AG04450 (cell line): ENCODE measurements around the gene RNF43. TPM values are rescaled to one million over a fixed set of nuclear protein-coding genes. Genes with fewer than 3 reads are reported as not detected.

Experiments
- CTCF ChIA-PET: fragments of 300-600, 350-600 bp; formaldehyde crosslinking; extraction: SDS; loops from one replicate; lab custom pipeline; 2022; ENCODE audit warnings: antibody characterized with exemption, inconsistent platforms; lab: Charles Lee
- POLR2A ChIA-PET: fragments of 350-600 bp; formaldehyde crosslinking; extraction: SDS; loops from one replicate; lab custom pipeline; 2021; ENCODE audit warnings: antibody characterized with exemption, inconsistent platforms; lab: Yijun Ruan, JAX
- DNase-seq: peaks from one replicate; pipeline ENCODE4 v3.0.0-alpha.2; 2011; ENCODE audit warnings: low read depth, low spot score
- H3K27ac ChIP-seq: one replicate; pipeline ENCODE4 v1.5.1; 2012; ENCODE audit warnings: low read depth, low read length, control low read depth
- H3K27me3 ChIP-seq: one replicate; pipeline ENCODE4 v1.6.0; 2012; ENCODE audit warnings: low read length; ENCODE audit not compliant: control insufficient read depth, insufficient read depth
- H3K4me3 ChIP-seq: 2 replicates; pipeline ENCODE4 v1.5.1; 2011; ENCODE audit warnings: mild to moderate bottlenecking, low read depth, low read length, control low read depth
- H3K9me3 ChIP-seq: 2 replicates; pipeline ENCODE4 v1.5.1; 2012; ENCODE audit warnings: low read length; ENCODE audit not compliant: control insufficient read depth, insufficient read depth
- CTCF ChIP-seq: IDR thresholded peaks from 2 replicates; pipeline ENCODE4 v1.5.1; 2011; ENCODE audit warnings: low read depth, low read length, control low read depth, inconsistent platforms
- polyA plus RNA-seq: library from polyadenylated mRNA; depleted of rRNA; stranded (reverse); fragments of >200 nt; gene quantifications from 2 replicates; pipeline ENCODE4 v1.2.3, GENCODE V29; 2011

Gene RNF43
- polyA plus RNA-seq, 1 experiment, result not detected

DNA sequence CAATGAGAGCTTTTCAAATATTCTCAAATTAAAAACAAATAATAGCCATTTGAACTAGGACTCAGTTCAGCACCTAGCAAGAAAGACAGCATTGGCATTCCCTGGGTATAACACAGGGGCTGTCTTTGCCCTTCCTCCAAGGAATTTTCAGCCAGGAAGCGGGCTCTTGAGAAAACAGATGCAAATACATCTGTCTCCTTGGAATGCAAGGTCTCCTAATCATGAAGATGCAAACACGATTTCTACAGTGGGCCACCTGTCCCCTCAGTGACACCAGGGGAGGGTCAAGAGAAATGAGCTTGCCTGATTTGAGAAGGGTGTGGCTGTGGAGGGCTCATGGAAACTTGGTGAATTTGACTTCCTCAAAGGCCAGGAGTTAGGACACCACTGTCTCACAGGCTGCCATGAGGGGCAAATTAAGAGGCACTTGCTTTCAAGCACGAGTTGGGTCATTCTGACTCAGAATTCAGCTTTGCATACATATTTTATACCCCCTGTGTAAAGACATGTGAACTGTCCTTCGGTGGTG lies 40.8 kb downstream of the RNF43 start:
- CTCF ChIA-PET, result no interaction called here
- Histone ChIP-seq H3K9me3 (no peaks in the 10 kb centered on the region), H3K27me3 (peaks cover 14% of the 10 kb centered on the region), H3K27ac (no peak overlapping the region), H3K4me3 (no peak overlapping the region)
- POLR2A ChIA-PET, result no interaction called here
- DNase-seq, result no peak
- TF ChIP-seq CTCF, result no peak

GRCh38 chr17:58375811-58376210 lies 41.5 kb downstream of the RNF43 start:
- no peak for DNase-seq
- Histone ChIP-seq H3K27ac (no peak overlapping the region), H3K9me3 (no peaks in the 10 kb centered on the region), H3K27me3 (peaks cover 10% of the 10 kb centered on the region), H3K4me3 (no peak overlapping the region)
- ChIA-PET CTCF (no interaction called here), POLR2A (no interaction called here)
- no peak for TF ChIP-seq CTCF

GRCh38 chr17:58375256-58375655 lies 42.1 kb downstream of the RNF43 start:
- POLR2A ChIA-PET, result no interaction called here

DNA sequence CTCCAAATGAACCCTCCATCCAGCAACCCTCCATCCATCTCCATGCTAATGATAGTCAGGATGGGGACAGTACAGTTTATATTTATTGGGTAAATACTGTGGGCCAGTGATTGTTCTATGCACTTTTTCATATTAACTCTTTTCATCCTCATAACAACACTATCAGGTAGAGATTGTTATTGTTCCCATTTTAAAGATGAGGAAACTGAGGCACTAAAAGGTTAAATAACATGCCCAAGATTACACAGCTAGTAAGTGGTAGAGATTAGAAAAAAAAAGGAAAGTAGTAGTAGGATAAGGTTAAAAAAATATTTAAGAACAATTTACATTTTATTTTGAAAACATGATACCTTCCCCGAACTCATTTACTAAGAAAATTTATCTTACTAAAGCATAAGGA lies 43.4 kb downstream of the RNF43 start:
- Histone ChIP-seq H3K27ac (no peak overlapping the region), H3K4me3 (no peak overlapping the region), H3K27me3 (peaks cover 5% of the 10 kb centered on the region), H3K9me3 (no peaks in the 10 kb centered on the region)
- DNase-seq, result no peak
- TF ChIP-seq CTCF, result no peak
- ChIA-PET POLR2A (no interaction called here), CTCF (no interaction called here)

More at GRCh38 chr17:58375256-58375655, 42.1 kb downstream of the RNF43 start:
- no peak for TF ChIP-seq CTCF
- no peak for DNase-seq
- CTCF ChIA-PET, result interaction anchor here (0.6 kb wide), 1 partner anchor 71 kb away, joined by 3 read pairs; no protein-coding TSS in a partner anchor
- Histone ChIP-seq H3K4me3 (no peak overlapping the region), H3K27me3 (peaks cover 10% of the 10 kb centered on the region), H3K9me3 (no peaks in the 10 kb centered on the region), H3K27ac (no peak overlapping the region)

GRCh38 chr17:58373003-58373402 lies 44.3 kb downstream of the RNF43 start:
- POLR2A ChIA-PET, result no interaction called here
- CTCF ChIA-PET, result no interaction called here

More at GRCh38 chr17:58373003-58373402, 44.3 kb downstream of the RNF43 start:
- TF ChIP-seq CTCF, result no peak
- Histone ChIP-seq H3K27me3 (peaks cover 5% of the 10 kb centered on the region), H3K27ac (no peak overlapping the region), H3K4me3 (no peak overlapping the region), H3K9me3 (no peaks in the 10 kb centered on the region)
- DNase-seq, result no peak
